ENCODE data around the gene RANBP2.

RANBP2 gene

DNA sequence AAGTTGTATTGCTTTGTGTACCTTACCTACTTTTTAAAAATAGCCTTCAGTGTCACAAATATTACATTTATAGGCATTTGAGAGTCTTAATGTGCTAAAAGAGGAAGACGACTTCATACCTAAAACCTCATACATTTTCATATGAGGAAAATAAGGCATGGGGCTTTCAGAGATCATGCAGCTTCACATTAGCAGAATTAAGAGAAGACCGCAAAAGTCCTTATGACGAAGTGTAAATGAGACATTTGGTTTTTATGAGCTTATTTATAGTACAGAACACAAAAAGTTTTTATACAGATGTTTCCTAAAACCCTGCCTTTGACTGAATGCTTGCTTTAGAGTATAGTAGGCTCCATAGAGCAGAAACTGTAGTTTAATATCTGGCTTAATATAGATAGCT, 57.2 kb downstream of the RANBP2 start:
- no peaks in the 10 kb centered on the region for H3K27me3 ChIP-seq
- peaks cover 8% of the 10 kb centered on the region for H3K36me3 ChIP-seq

GRCh38 chr2:108778857-108779256, 59.6 kb downstream of the RANBP2 start:
- TF ChIP-seq, protein P1, sequence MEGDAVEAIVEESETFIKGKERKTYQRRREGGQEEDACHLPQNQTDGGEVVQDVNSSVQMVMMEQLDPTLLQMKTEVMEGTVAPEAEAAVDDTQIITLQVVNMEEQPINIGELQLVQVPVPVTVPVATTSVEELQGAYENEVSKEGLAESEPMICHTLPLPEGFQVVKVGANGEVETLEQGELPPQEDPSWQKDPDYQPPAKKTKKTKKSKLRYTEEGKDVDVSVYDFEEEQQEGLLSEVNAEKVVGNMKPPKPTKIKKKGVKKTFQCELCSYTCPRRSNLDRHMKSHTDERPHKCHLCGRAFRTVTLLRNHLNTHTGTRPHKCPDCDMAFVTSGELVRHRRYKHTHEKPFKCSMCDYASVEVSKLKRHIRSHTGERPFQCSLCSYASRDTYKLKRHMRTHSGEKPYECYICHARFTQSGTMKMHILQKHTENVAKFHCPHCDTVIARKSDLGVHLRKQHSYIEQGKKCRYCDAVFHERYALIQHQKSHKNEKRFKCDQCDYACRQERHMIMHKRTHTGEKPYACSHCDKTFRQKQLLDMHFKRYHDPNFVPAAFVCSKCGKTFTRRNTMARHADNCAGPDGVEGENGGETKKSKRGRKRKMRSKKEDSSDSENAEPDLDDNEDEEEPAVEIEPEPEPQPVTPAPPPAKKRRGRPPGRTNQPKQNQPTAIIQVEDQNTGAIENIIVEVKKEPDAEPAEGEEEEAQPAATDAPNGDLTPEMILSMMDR (IDR thresholded peaks at IDR 0.05; ENCODE audit: low read depth, low read length): no peak
- Histone ChIP-seq H3K9me3 (no peaks in the 10 kb centered on the region), H3K27me3 (no peaks in the 10 kb centered on the region), H3K4me1 (no peaks in the 10 kb centered on the region), H3K36me3 (peaks cover 12% of the 10 kb centered on the region), H3K4me3 (ENCODE audit: low read depth, low read length) (no peak overlapping the region)
- no peak for DNase-seq

More for the DNA sequence above, 57.2 kb downstream of the RANBP2 start:
- Histone ChIP-seq H3K9me3 (no peaks in the 10 kb centered on the region), H3K4me3 (ENCODE audit: low read depth, low read length) (no peak overlapping the region), H3K4me1 (no peaks in the 10 kb centered on the region)
- TF ChIP-seq, protein P1 (IDR thresholded peaks at IDR 0.05; ENCODE audit: low read depth, low read length): no peak
- no peak for DNase-seq

GRCh38 chr2:108786008-108786353, 66.7 kb downstream of the RANBP2 start:
- H3K4me1 ChIP-seq: no peaks in the 10 kb centered on the region
- TF ChIP-seq, protein P1 (IDR thresholded peaks at IDR 0.05; ENCODE audit: low read depth, low read length): no peak
- H3K4me3 ChIP-seq (ENCODE audit: low read depth, low read length): peak overlapping the region; percentile 76
- DNase-seq: no peak
- H3K27me3 ChIP-seq: no peaks in the 10 kb centered on the region
- no peaks in the 10 kb centered on the region for H3K9me3 ChIP-seq
- H3K36me3 ChIP-seq: peaks cover 4% of the 10 kb centered on the region

GRCh38 chr2:108786354-108787215, 67.3 kb downstream of the RANBP2 start, which contains the start of gene CCDC138:
Gene CCDC138, plus strand, starts transcription at chr2:108786771. Its CDS starts 52 bp downstream, at chr2:108786823.
- TF ChIP-seq, protein P1 (IDR thresholded peaks at IDR 0.05; ENCODE audit: low read depth, low read length): no peak
- no peaks in the 10 kb centered on the region for H3K9me3 ChIP-seq
- no peaks in the 10 kb centered on the region for H3K4me1 ChIP-seq
- DNase-seq: peak; percentile 90
- peaks cover 4% of the 10 kb centered on the region for H3K36me3 ChIP-seq
- peak within 1 kb of the TSS; percentile 76 for H3K4me3 ChIP-seq (ENCODE audit: low read depth, low read length)
- H3K27me3 ChIP-seq: no peaks in the 10 kb centered on the region

DNA sequence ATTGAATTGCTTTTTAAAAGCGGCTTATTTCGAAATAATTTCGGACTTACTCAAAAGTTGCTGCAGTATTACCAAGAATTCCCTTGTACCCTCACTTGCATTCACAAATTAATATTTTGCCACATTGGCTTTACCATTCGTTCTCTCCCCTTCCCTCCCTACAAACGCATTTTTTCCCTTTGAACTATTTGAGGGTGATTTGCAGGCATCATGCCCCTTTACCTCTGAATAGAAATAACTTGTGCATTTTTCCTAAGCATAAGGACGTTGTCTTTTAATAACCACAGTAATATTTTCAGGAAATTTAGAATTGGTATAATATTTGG, 67.9 kb downstream of the RANBP2 start:
- H3K4me1 ChIP-seq: no peaks in the 10 kb centered on the region
- peaks cover 4% of the 10 kb centered on the region for H3K36me3 ChIP-seq
- no peak for DNase-seq

More for the DNA sequence above, 67.9 kb downstream of the RANBP2 start:
- peak overlapping the region; percentile 76 for H3K4me3 ChIP-seq (ENCODE audit: low read depth, low read length)
- H3K9me3 ChIP-seq: no peaks in the 10 kb centered on the region
- TF ChIP-seq, protein P1 (IDR thresholded peaks at IDR 0.05; ENCODE audit: low read depth, low read length): no peak
- no peaks in the 10 kb centered on the region for H3K27me3 ChIP-seq

All from BE2C (cell line).